ENCODE data around the gene POU2F1. TPM values are rescaled to one million over a fixed set of nuclear protein-coding genes. Genes with fewer than 3 reads are reported as not detected.
"Not testable (repeated sequence)": the region's sequence is repeated elsewhere in the genome, so short reads cannot be mapped to it uniquely, and the experiment has no call there.

The POU2F1 gene
- total and polyA plus RNA-seq, 2 experiments from 2014 or later = 38.8 to 66.1 TPM

- DNase-seq (ENCODE audit: low spot score); H3K36me3 ChIP-seq (ENCODE audit: insufficient read depth); H3K79me2 ChIP-seq (replicated peaks; ENCODE audit: insufficient read depth); H3K4me2 ChIP-seq; H3K27ac Mint-ChIP-seq; H3K4me3 Mint-ChIP-seq; H3K4me1 ChIP-seq (ENCODE audit: insufficient read depth); H3K27me3 Mint-ChIP-seq (ENCODE audit: insufficient read depth, low read depth, poor library complexity); H3K27me3 ChIP-seq (ENCODE audit: insufficient read depth); H2AFZ ChIP-seq; H3F3A ChIP-seq (replicated peaks; ENCODE audit: low read depth); ATAC-seq; H3K4me3 ChIP-seq; H3K9me2 ChIP-seq (ENCODE audit: insufficient read depth); H4K20me1 ChIP-seq (replicated peaks; ENCODE audit: insufficient read depth); H3K27ac ChIP-seq (ENCODE audit: low read depth): not testable (repeated sequence)
- Mint-ChIP-seq H3K9me3 (peaks cover 24% of the 10 kb centered on the region; the same call in 2 of the 3 replicates), H3K36me3 (ENCODE audit: low read depth) (peaks cover 16% of the 10 kb centered on the region; the same call in 2 of the 3 replicates), H3K4me1 (peaks cover 13% of the 10 kb centered on the region)
These were observed 15.2 kb upstream of the POU2F1 start for GRCh38 chr1:167205306-167206050.

GRCh38 chr1:167206166-167206835 lies 14.4 kb upstream of the POU2F1 start:
- Histone ChIP-seq H4K20me1 (replicated peaks; ENCODE audit: insufficient read depth) (no peaks in the 10 kb centered on the region), H3K27ac (ENCODE audit: low read depth) (no peak overlapping the region), H3K79me2 (replicated peaks; ENCODE audit: insufficient read depth) (no peaks in the 10 kb centered on the region), H3K36me3 (ENCODE audit: insufficient read depth) (no peaks in the 10 kb centered on the region), H3K4me3 (no peak overlapping the region), H3K4me2 (no peak overlapping the region), H3F3A (replicated peaks; ENCODE audit: low read depth) (no peaks in the 10 kb centered on the region), H3K9me2 (ENCODE audit: insufficient read depth) (no peaks in the 10 kb centered on the region), H3K4me1 (ENCODE audit: insufficient read depth) (peaks cover 3% of the 10 kb centered on the region; the same call in 1 of the 2 replicates), H3K27me3 (ENCODE audit: insufficient read depth) (no peaks in the 10 kb centered on the region), H2AFZ (no peak overlapping the region; the same call in 1 of the 2 replicates)
- Mint-ChIP-seq H3K27me3 (ENCODE audit: insufficient read depth, low read depth, poor library complexity) (peaks cover 6% of the 10 kb centered on the region), H3K4me3 (no peak overlapping the region), H3K9me3 (peaks cover 24% of the 10 kb centered on the region; the same call in 2 of the 3 replicates), H3K36me3 (ENCODE audit: low read depth) (peaks cover 16% of the 10 kb centered on the region; the same call in 2 of the 3 replicates), H3K4me1 (peaks cover 14% of the 10 kb centered on the region), H3K27ac (no peak overlapping the region)
- ATAC-seq = peak; percentile 78
- DNase-seq (ENCODE audit: low spot score) = peak; percentile 54
- peak; percentile 79 for TF ChIP-seq ZNF462 (CRISPR knock-in tag; IDR thresholded peaks at IDR 0.05)
- no peak for TF ChIP-seq REST (IDR thresholded peaks at IDR 0.05; ENCODE audit: unreplicated experiment)
- TF ChIP-seq POLR2AphosphoS5 (IDR thresholded peaks at IDR 0.05; ENCODE audit: low read depth) = no peak
